Heart left ventricle (tissue), 13 donors: ENCODE results near the gene TRAPPC3.

ENCODE experiments used
- POLR2A ChIP-seq, 2 donors: fragments of 450-650 bp; IDR thresholded peaks; one replicate each; pipeline ENCODE4 v1.6.1; 2017; ENCODE audit warnings: antibody characterized with exemption in 2 of 2, mild to moderate bottlenecking in 2 of 2, moderate library complexity in 2 of 2
- TF ChIP-seq, protein P1 (sequence below), 12 donors: fragments of 200-600 bp; sonication (generic) in 4 of 12; IDR thresholded peaks; one replicate each; pipeline versions ENCODE4 v1.5.0 to v1.8.0; 2018 to 2022; ENCODE audit warnings: antibody characterized with exemption in 12 of 12, mild to moderate bottlenecking in 5 of 12
- donor health status: ischemic (EF 13 %, LVEDD 7.1; RV severe dilation, severe dysfunction).
- donor health status: DM: no; HTN: yes; CAD: no.
- donor health status: DM: no; HTN: no; CAD: no.
- donor health status: ischemic (EF 25% LVEDD 6.9; RV normal size, moderate dysfunction).
- donor health status: ischemic (EF 25% LVEDD 5.7; RV mildly dilated, moderate dysfunction).
- donor health status: ischemic (EF 35%, LVEDD 5.7; RV mildly dilated, moderate dysfunction).
- donor health status: nonischemic (EF 11% LVEDD 7.7; RV severe dilation, severe dysfunction).
- donor health status: DM: yes; HTN: yes; CAD: no.
- donor health status: PGD.
- donor health status: ischemic (EF 29% LVEDD 5.4; RV normal size, mild dysfunction).
- donor health status: nonischemic (EF 23%, LVEDD 6.1; RV moderate dilation, normal function).

DNA sequence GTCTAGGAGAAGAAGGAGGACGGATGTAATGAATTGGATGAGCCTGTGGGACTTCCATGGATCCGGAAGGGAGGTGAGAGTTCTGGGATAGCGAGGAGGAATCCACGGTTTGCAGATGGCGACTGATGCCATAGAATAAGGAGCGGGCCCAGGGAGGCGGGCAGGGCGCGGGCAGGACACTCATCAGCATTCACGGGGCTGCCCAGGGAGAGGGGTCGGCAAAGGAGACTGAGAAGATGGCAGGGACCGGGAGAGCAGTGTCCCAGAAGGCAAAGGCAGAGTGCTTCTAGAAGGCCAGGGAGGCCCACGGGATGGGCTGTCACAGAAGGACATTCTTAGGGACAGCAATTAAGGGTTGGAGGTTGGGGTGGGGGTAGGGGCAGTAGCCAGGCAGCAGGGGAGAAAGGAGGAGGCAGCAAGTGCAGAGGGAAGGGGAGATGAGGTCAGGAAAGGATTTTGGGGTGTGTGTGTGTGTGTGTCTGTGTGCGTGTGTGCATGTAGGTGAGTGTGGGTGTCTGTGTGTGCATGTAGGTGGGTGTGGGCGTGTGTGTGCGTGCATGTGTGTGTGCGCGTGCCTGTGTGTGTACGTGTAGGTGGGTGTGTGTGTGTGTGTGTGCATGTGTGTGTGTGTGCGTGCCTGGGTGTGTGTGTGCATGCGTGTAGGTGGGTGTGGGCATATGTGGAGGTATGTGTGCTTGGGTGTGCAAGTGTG, 23.1 kb downstream of the TRAPPC3 start:
- TF ChIP-seq, protein P1, sequence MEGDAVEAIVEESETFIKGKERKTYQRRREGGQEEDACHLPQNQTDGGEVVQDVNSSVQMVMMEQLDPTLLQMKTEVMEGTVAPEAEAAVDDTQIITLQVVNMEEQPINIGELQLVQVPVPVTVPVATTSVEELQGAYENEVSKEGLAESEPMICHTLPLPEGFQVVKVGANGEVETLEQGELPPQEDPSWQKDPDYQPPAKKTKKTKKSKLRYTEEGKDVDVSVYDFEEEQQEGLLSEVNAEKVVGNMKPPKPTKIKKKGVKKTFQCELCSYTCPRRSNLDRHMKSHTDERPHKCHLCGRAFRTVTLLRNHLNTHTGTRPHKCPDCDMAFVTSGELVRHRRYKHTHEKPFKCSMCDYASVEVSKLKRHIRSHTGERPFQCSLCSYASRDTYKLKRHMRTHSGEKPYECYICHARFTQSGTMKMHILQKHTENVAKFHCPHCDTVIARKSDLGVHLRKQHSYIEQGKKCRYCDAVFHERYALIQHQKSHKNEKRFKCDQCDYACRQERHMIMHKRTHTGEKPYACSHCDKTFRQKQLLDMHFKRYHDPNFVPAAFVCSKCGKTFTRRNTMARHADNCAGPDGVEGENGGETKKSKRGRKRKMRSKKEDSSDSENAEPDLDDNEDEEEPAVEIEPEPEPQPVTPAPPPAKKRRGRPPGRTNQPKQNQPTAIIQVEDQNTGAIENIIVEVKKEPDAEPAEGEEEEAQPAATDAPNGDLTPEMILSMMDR (IDR thresholded peaks at IDR 0.05), result no peak
- TF ChIP-seq POLR2A (IDR thresholded peaks at IDR 0.05), result no peak
